Vagina (tissue), 2 donors: Measurements from ENCODE around the gene ERCC2.

Experiments used
- CTCF ChIP-seq, 3 experiments: fragments of 450-650 bp in 2 of 3; fragments of 200-600 bp in 1 of 3; sonication (generic) in 1 of 3; IDR thresholded peaks; one replicate each; pipeline ENCODE4 v1.5.1; 2017 to 2019; ENCODE audit warnings: antibody characterized with exemption in 3 of 3, mild to moderate bottlenecking in 2 of 3, moderate library complexity in 2 of 3
- POLR2A ChIP-seq, 2 donors: fragments of 450-650 bp; IDR thresholded peaks; one replicate each; pipeline ENCODE4 v1.6.1; 2017; ENCODE audit warnings: antibody characterized with exemption in 2 of 2, mild to moderate bottlenecking in 2 of 2, moderate library complexity in 2 of 2
- POLR2AphosphoS5 ChIP-seq, 2 donors: sonication (generic); formaldehyde crosslinking; IDR thresholded peaks; one replicate each; pipeline ENCODE4 v1.9.0; 2017; ENCODE audit warnings: antibody characterized with exemption in 2 of 2, mild to moderate bottlenecking in 2 of 2, low read depth in 1 of 2; ENCODE audit not compliant: insufficient read depth in 1 of 2

- no peak for TF ChIP-seq CTCF (IDR thresholded peaks at IDR 0.05)
- TF ChIP-seq POLR2AphosphoS5 (IDR thresholded peaks at IDR 0.05; ENCODE audit: insufficient read depth in 1 of 2, low read depth in 1 of 2), result no peak
- no peak for TF ChIP-seq POLR2A (IDR thresholded peaks at IDR 0.05)
Observed at GRCh38 chr19:45327404-45328143, 42.8 kb downstream of the ERCC2 start.
